Stimulated activated naive CD8-positive, alpha-beta T cell treated with anti-CD3 and anti-CD28 coated beads, Interleukin-15, Interleukin-2, amounts not matched to agents 100 U/mL and 50 U/mL, for 24 hours (primary cell): ENCODE results near the gene GARIN5A.

ENCODE experiments used
- ATAC-seq: fragments of 150-1000 bp; cut with Tn5 transposase; one replicate; pipeline ENCODE4 v1.10.0; 2021
- DNase-seq: peaks from one replicate; pipeline ENCODE4 v3.0.0; 2021

The GARIN5A gene

DNA sequence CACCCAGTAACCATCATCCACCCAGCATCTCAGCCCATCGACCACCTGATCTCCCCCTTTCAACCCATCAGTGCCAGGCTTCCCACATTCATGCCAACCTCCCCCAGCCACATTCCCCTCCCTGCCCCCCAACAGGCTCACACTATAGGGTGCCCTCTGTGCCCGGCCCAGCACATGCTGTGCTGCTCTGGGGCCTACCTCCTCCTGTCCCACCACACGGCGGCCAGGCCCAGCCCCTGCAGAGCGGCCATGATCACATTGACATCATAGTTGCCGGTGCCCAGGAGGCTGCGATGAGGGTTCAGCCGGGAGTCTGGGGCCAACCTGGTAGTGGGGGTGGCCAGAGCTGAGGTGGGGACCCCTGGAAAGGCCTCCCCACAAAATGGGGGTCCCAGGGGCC lies 30.7 kb upstream of the GARIN5A start:
- DNase-seq: no peak
- ATAC-seq: no peak

DNA sequence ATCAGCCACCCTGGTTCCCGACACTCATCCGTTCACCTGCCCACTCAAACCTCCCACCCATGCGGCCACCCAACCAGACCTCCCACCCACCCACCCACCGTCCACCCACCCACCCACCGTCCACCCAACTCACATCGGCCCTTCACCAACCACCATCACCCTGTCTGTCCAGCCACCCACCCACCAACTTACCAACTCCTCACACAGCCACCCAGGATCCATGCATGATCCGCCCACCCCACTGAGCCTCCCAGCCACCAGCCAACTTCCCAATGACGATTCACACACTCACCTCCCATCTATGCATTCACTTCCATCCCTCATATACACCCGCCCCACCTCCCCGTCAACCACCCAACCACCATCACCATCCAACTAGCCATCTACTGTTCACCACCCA lies 30.1 kb upstream of the GARIN5A start:
- ATAC-seq: no peak
- no peak for DNase-seq

DNA sequence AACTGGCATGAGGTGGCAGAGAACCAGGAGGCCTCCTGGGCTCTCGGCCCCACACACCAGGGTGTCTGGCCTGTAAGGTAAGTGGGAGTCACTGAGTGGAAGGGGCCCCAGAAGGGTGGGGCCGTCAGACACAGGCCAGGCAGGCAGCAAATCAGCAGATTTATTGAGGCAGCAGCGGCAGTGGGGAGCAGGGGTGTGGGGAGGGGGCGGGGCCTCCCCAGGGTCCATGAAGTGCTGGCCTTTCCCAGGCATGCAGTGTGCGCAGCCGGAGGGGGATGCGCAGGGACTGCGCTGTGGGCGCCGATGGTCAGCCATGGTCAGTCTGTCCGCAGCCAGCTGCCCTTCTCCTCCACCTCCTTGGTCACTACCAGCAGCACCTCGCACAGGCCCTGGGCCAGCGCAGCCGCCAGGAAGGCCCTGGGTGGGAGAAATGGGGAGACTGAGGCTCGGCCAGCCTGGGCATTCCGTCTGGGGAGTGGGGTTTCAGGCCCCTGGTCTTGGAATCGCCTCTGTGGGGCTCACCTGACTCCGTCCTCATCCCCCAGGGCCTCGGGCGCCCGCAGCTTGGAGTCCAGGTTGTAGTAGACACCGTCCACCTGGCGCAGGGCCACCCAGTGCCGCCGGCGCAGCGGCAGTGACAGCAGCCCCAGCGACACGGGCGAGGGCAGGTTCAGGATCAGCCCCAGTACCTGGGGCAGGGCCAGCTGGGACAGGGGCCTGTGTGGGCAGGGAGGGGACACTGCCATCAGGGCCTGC lies 29.4 kb upstream of the GARIN5A start:
- ATAC-seq: no peak

DNA sequence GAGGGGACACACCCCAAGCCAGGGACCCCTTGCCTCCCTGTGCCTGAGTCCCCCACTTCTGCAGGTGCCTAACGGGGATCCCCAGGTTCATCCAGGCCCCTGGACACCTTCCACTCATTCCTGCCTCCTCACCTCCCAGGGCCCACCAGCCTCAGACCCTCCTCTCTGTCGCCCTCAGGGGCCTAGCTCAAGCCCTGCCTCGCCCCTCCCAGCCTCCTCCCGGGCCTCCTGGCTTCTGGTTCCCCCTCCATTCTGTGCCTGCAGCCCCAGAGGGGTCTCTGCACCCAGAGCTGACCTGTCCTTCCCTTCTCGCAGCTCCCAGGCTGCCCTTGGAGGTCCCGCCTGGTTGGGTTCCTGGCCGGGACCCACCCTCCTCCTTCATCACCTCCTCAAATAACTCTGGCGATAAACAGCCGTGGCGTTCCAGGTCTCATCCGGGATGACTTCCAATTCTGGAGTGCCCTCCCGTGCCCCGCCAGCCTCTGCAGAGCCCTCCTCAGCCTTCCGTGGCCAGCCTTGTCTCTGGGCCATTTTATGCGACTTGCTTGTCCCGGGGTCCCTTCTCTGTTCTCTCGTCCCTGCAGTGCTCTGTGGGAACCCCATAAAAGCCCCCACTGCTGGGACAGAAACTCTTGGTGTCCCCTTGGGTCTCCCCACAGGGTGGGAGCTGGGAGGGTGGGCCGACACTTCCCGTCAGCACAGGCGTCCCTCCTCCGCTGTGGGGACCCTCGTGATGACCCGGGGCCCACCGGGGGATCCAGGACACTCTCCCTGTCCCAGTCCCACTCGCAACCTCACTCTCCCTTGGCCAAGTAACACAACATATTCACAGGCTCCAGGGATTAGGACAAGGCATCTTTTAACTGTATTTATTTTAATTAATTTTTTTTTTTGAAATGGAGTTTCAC lies 25.2 kb upstream of the GARIN5A start:
- no peak for DNase-seq

More for the DNA sequence above, 29.4 kb upstream of the GARIN5A start:
- no peak for DNase-seq

DNA sequence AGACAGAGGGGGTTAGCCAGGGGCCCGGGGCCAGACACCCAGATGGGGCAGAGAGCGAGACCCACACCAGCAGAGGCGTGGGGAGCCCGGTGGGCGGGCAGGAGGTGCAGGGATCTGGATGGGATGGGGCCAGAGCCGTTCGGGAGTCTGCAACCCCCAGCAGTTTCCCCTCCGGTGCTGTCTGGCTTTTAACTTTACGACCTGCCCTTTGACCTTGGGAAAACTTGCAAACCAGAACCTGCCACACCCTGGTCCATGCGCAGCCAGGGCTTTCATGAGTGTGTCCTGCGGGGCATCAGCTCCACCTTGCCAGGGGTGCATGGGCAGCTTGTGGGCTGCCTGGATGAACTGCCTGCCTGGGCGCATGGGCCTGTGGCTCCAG lies 24.5 kb upstream of the GARIN5A start:
- ATAC-seq: no peak

More for the DNA sequence above, 25.2 kb upstream of the GARIN5A start:
- no peak for ATAC-seq

DNA sequence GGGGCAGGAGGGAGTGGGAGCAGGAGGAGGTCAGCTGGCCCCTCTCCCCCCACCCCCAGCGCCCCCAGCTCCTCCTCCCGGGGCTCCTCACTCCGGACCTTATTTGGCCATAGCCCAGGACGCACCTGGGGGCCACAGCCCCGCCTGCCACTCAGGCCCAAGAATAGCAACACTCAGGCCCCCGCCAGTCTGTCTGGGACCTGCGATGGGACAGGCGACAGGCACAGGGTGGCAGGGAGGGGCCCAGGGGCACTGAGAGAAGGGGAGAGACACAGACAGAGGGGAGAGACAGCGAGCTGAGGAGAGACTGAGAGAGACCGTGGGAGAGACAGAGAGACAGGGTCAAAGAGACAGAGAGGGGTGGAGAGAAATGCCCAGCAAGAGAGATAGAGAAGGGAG lies 24.1 kb upstream of the GARIN5A start:
- no peak for ATAC-seq

More for the DNA sequence above, 24.5 kb upstream of the GARIN5A start:
- no peak for DNase-seq

DNA sequence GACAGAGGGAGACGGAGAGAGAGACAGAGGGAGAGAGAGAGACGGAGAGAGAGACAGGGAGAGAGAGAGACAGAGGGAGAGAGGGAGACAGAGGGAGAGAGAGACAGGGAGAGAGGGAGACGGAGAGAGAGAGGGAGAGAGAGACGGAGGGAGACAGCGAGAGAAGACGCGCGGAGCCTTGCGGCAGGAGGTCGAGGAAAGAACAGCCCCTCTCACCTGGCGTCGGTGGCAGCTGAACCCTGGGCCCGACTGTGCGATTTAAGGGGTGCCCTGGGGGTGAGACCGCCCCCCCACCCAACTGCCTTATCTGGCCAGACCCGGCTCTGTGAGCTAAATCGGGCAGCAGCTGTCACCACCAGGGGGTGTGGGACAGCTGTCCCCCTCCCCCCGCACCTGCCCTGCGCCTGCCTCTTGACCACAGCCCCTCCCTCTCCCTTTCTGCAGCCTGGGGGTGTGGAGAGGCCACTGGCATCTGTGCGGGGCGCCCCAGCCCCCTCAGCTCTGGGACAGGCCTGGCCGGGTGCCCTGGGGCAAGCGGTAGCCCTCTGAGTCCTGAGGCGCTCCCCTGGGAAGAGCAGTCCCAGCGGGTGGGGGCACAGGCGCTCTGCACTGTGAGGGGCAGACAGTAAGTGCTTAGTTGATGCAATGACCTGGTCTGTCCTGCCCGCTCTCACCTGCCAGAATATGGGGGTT lies 23.6 kb upstream of the GARIN5A start:
- DNase-seq (no peak), ATAC-seq (peak; percentile 45)

More for the DNA sequence above, 24.1 kb upstream of the GARIN5A start:
- DNase-seq: no peak

DNA sequence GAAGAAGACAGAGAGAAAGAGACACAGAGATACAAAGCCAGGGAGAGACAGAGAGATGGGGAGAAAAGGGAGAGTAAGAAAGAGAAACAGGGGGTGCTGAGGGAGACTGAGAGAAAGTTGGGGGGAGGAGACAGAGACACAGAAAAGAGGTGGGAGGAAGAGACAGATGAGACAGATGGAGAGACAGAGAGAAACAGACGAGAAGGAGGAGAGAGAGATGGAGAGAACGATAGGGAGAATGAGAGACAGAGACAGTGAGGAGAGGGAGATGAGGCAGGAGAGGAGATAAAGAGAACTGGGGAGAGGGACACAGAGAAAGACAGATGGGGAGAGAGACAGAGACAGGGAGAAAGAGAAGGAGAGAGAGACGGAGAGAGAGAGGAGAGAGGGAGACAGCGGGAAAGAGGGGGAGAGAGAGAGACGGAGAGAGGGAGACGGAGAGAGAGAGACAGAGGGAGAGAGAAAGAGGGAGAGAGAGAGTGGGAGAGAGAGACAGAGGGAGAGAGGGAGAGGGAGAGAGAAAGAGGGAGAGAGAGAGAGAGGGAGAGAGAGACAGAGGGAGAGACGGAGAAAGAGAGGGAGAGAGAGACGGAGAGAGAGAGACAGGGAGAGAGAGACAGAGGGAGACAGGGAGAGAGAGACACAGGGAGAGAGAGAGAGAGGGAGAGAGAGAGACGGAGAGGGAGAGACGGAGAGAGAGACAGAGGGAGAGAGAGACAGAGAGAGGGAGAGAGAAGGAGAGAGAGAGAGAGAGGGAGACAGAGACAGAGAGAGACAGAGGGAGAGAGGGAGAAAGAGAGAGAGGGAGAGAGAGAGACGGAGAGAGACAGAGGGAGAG lies 21.8 kb upstream of the GARIN5A start:
- DNase-seq: no peak
- ATAC-seq: no peak

DNA sequence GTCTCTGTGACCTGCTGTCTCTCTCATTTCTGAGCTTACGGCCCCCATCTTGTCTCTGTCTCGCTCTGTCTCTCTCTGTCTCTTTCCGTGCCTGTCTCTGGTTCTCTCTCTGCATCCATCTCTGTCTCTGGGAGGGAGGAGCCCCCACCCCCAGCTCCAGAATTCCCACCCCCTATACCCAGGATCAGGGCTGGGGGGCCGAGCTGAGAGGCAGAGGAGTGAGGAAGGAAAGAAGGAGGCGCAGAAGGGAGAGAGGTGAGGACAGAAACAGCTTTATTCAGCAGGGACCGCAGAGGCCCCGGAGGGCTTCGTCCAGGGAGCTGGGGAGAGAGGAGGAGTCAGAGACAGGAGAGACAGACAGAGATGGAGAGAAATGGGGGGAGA lies 20.4 kb upstream of the GARIN5A start:
- DNase-seq (no peak), ATAC-seq (no peak)

DNA sequence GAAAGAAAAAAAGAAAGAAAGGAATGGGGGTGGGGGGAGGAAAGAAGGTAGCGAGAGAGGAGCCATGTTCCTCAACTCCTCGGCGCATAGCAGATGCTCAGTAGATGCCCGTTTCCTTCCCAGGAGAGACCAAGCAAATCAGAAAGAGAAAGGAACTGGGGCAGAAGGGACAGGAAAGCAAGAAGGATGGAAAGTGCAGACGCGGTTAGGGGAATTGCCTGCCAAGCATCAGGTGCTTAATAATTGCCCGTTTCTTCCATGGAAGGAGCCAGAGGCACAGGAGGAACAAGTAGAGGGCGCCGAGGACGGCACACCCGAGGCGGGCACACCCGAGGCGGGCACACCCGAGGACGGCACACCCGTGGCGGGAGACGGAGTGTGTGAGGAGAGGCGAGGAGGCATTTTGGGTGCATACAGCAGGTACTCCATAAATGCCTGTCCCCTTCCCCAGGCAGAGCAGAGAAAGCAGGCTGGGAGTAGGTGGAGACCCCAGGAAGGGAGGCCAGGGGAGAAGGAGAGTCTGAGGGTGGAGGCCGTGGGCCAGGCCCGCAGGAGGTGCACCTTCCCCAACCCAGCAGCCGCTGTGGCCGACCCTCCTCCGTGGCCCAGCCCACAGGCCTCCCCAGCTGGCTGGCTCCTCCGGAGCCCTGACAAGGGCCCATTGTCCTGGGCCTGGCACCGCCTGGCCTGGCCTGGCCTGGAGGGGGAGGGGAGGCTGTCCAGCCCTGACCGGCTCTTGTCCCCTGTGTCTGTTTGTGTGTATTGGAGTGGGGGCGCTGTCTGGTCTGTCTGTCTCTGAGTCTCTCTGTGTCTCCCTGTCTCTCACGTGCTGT lies 19.8 kb upstream of the GARIN5A start:
- no peak for DNase-seq
- no peak for ATAC-seq

DNA sequence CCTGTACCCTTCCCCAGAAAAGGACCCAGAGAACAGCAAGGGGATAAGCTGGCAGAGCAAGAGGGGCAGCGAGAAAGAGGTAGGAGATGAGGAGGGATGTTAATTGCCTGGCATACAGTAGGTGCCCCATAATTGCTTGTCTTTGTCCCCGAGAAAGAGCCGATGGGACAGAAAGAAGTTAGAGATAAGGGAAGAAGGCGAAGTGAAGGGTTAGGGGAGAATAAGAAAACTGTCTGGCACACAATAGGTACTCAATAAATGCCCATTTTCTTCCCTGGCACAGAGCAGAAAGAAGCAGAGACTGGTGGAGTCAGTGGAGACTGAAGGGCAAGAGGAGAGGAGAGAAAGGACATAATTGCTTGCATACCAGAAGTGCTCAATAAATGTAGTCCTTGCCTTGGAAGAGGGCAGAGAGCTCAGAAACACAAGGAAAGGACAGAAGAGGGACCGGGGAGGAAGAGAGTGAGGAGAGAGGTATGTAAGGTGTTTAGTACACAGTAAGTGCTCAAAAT lies 18.4 kb upstream of the GARIN5A start:
- ATAC-seq (no peak), DNase-seq (no peak)

DNA sequence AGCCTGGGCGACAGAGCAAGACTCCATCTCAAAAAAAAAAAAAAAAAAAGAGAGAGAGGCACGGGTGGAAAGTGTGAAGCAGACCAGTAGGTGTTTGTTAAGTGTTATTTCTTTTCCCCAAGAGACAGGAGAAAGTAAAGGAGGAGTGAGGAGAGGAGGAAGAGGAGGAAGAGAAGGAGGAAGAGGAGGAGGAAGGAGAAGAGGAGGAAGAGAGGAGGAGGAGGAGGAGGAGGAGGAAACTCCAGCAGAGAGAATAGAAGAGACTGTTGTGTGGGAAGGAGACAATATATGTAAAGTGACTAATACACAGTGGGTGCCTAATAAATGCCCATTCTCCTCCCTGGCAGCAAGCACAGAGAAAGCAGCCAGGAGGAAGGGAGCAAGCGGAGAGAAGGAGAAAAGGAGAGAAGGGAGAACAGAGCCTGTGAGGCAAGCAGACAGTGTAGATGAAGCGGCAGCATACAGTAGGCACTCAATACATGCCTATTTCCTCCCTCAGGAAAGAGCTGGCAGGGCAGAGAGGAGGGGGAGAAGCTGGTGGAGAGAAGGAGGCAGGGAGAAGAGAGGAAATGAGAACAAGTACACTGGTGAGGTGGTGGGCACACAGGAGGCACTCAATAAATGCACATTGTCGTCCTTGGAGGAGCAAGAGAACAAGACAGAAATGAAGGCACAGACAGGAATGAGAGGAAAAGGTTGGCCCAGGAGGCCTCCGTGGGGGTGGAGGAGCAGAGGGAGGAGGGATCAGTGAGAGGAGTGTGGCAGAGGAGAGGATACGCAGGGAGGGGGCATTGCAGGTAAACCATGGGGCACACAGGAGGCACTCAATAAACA lies 17.8 kb upstream of the GARIN5A start:
- no peak for DNase-seq
- ATAC-seq: no peak

DNA sequence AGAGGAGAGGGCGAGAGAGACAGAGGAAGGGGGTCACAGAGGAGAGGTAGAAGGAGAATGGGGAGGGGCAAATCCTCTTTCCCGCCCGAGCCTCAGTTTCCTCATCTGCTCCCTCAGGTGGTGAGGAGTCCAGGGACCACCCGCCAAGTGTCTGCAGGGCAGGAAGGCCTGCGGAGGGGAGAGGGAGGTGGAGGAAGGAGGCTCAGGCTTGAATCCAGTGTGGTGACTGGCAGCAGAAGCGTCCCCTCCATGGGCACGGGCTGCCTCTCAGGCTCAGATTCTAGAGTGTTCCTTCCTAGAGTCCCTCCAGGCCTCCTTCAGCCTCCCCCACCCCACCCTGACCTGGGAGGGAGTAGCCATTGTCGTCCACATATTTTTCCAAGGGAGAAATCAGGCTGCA lies 16.5 kb upstream of the GARIN5A start:
- no peak for DNase-seq
- no peak for ATAC-seq

DNA sequence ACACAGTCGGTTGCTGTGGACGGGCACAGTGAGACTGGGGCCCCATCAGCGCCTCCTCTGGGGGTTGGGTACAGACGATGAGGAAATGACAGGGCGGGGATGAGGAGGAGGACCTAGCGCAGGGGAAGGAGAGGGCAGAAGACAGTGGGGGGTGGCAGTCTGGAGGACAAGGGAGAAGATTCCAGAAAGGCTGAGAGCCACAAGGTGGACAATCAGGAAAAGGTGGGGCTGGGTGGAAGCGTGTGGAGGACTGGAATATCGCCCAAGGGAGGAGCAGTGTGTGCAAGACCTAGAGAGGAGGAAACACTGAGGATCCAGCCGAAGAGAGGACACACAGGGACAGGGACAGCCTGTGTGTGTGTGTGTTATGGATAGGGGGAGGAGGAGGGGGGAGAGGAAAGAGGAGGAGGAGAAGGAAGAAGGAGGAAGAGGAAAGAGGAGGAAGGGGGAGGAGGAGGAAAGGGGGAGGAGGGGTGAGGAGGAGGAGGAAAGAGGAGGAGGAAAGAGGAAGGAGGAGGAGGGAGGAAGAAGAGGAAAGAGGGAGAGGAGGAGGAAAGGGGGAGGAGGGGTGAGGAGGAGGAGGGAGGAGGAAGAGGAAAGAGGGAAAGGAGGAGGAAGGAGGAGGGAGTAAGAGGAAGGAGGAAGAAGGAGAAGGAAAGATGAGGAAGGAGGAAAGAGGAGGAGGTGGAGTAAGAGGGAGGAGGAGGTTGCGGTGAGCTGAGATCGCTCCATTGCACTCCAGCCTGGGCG lies 15.8 kb upstream of the GARIN5A start:
- peak; percentile 92 for ATAC-seq
- DNase-seq: peak; percentile 63

DNA sequence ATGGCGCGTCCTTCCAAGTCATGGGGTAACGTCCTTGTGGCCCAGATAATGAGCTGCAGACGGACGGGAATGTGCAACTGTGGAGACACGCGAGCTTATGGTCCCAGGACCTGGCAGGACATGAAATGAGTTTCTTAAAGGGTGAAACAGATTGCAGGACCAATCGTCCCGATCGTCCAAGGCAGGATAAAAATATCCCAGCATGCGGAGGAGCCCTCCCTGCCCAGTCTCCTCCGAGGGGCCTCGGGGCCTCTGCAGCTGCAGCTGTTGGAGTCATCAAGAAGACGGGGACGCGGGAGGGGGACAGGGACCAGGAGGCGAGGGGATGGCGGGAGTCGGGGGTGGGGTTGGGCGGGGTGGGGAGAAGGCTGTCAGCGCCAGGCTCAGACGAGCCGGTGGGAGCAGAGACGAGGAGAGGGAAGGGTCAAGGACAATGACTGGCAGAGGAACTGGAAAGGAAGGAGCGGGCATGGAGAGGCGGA lies 14.4 kb upstream of the GARIN5A start:
- no peak for ATAC-seq

DNA sequence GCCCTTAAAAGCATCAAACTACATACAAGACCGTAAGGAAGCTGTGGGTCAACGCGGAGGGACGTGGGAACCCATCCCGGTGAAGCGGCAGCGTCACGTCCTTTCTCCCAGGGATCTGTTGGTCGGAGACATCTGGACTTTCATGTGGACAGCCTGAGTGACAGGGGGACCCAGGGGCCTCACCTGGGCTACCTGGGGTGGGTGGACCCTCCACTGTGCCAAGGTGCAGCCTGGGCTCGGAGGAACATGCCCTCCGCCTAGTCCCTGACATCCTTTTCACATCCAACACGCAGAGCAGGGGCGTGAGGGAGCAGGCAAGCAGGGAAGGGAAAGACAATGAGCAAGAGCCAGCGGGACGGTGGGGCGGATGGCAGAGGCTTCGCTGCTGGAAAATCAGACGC lies 13.8 kb upstream of the GARIN5A start:
- no peak for DNase-seq
- ATAC-seq: no peak

More for the DNA sequence above, 14.4 kb upstream of the GARIN5A start:
- no peak for DNase-seq

DNA sequence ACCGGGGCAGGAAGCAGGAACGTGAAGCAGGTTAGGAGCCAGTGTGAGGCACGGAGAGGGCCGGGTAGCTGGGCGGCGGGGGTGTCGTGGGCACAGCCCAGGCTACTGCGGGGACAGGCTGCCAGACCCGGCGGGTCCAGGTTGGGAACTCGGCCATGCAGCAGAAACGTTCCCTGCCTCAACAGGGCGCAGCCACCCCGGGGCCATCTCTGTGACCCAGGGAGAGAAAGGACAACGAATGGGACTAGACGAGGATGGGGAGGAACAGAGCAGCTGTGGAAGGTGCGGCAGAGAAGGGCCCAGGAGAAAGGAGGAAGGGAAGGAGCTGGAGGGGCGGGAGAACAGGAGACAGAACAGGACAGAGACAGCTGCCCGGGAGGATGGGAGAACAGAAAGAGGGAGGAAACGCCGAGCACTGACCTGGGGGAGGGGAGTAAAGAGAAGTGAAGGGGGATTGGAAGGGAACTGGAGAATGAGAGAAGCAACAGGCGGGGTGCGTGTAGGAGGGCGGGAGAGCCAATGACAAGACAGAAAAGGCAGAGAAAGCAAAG lies 12.9 kb upstream of the GARIN5A start:
- no peak for ATAC-seq

DNA sequence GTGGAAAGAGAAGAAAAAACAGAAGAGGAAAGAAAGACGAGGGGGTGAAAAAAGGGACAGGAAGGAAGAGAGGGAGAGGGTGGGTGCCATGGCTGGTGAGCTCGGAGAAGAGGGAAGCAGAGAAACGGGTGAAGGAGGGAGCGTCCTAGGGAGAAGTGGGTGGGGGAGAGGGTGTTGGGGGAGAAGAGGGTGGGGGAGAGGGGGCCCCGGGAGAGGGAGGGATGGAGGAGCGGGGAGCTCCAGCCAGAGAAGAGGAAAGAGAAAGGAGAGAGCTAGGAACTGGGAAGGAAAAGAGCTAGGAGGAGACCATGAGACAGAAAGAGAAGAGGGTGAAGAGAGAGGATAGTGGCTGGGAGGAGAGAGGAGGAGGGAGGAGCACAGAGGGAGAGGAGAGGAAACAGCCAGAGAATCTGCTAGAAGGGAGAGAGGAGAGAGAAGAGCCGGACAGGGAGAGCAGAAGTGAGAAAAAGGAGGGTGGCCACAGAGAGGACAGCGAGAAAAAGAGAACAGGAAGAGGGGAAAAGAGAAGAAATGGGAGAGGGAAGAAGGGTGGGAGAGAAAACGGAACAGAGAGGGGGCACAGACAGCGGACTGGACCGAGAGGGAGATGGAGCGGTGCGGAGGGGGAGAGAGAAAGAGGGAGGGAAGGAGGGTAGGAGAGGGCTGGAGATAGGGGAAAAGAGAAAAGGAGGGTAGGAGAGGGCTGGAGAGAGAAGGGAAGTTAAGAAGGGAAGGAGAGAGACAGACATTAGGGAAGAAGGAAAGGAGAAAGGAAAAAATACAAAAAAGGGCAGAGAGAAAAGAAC lies 11.9 kb upstream of the GARIN5A start:
- DNase-seq (no peak), ATAC-seq (no peak)

More for the DNA sequence above, 12.9 kb upstream of the GARIN5A start:
- no peak for DNase-seq
